ENCODE results near the gene BLNK. TPM values are rescaled to one million over a fixed set of nuclear protein-coding genes. Genes with fewer than 3 reads are reported as not detected.

BLNK gene
- total RNA-seq, 1 donor: not detected

DNA sequence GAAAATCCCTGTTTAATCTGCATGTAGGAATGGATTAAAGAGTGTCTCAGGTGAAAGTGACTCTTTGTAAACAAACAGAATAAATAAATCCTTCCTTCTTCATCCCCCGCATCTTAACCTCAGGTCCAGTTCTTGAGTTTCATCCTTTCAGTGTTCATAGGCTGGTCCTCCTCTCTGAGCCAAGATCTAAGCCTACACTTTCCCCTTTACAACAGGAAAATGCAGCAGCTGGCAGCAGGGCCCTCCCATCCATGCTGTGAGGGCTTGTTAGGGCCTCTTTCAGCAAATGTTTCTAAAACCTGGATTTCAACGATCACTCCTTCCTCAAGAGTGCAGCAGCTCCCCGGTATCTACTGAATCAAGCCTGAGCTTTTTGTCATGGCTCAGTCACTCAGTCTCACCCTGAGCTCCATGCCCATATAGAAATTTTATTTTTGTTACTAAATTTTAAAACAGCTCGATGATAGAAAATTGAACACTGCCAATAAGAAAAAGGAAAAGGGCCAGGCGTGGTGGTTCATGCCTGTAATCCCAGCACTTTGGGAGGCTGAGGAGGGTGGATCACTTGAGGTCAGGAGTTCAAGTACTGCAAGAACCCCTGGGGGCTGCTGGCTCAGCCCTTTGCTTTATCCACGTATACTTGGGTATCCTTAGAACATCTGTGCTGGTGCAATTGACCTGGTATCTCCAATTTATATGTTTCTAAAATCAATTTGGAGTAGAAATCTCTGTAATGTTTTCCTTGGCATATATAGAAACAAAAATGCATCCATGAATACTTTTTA, 15.6 kb downstream of the BLNK start:
- TF ChIP-seq, protein P1, sequence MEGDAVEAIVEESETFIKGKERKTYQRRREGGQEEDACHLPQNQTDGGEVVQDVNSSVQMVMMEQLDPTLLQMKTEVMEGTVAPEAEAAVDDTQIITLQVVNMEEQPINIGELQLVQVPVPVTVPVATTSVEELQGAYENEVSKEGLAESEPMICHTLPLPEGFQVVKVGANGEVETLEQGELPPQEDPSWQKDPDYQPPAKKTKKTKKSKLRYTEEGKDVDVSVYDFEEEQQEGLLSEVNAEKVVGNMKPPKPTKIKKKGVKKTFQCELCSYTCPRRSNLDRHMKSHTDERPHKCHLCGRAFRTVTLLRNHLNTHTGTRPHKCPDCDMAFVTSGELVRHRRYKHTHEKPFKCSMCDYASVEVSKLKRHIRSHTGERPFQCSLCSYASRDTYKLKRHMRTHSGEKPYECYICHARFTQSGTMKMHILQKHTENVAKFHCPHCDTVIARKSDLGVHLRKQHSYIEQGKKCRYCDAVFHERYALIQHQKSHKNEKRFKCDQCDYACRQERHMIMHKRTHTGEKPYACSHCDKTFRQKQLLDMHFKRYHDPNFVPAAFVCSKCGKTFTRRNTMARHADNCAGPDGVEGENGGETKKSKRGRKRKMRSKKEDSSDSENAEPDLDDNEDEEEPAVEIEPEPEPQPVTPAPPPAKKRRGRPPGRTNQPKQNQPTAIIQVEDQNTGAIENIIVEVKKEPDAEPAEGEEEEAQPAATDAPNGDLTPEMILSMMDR (IDR thresholded peaks at IDR 0.05; ENCODE audit: insufficient read depth, low read length): no peak
- DNase-seq (ENCODE audit: low read depth): no peak
- H3K4me3 ChIP-seq (ENCODE audit: low read depth, low read length): no peak overlapping the region

DNA sequence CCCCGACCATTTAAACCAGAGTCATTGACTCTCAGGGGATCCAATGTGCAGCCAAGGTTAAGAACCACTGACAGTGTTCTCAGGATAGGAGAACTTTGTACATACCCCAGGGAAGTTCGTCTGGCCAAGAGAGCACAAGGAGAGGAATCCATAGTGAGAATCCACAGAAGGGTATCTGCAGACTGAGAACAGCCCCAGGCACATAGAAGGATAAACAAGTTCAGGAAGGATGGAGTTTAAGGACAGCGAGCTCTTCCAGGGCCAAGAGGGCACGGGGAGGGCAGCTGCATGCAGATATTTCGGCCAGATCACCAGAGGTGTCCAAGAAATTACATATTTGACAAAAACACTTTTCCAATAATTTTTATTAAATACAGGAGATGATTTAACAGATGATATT, 16.4 kb downstream of the BLNK start:
- DNase-seq (ENCODE audit: low read depth): no peak
- H3K4me3 ChIP-seq (ENCODE audit: low read depth, low read length): no peak overlapping the region
- TF ChIP-seq, protein P1 (IDR thresholded peaks at IDR 0.05; ENCODE audit: insufficient read depth, low read length): no peak

DNA sequence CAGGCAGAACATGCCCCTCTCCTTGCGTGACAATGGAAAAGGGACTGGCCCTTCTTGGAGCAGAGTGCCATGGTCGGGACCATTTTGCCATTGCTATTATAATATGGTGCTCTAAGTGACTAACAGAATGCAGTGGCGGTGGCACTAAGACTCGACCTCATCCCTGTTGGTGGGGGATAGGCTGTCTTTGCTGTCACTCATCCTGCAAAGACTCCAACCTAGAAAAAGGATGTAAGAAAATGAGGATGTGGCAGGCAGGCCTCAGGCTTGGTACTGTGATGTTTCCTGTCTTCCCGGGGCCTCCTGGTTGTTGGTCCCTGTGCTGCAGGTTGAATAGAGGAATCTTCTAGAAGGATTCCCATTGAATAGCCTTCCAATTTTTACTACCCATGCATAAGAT, 18.6 kb downstream of the BLNK start:
- no peak overlapping the region for H3K4me3 ChIP-seq (ENCODE audit: low read depth, low read length)
- no peak for DNase-seq (ENCODE audit: low read depth)
- TF ChIP-seq, protein P1 (IDR thresholded peaks at IDR 0.05; ENCODE audit: insufficient read depth, low read length): no peak

DNA sequence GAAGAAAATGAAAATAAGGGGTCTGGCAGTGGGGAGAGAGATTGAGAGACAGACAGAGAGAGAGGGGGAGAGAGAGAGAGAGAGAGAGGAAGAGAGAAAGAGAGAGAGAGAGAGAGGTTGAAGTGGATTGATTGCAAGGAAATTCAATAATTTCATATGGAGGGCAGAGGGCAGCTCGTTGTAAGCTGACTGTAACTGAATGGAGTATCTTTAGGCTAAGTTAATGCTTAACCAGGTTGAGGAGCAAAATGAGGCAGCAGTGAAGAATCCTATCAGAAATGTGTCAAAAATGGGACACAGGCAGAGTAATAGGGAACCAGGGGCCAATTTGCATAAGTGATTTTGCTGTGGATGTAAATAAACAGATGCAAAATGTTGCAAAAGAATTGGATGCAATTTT, 21.0 kb downstream of the BLNK start:
- TF ChIP-seq, protein P1 (IDR thresholded peaks at IDR 0.05; ENCODE audit: insufficient read depth, low read length): no peak
- DNase-seq (ENCODE audit: low read depth): no peak
- no peak overlapping the region for H3K4me3 ChIP-seq (ENCODE audit: low read depth, low read length)

DNA sequence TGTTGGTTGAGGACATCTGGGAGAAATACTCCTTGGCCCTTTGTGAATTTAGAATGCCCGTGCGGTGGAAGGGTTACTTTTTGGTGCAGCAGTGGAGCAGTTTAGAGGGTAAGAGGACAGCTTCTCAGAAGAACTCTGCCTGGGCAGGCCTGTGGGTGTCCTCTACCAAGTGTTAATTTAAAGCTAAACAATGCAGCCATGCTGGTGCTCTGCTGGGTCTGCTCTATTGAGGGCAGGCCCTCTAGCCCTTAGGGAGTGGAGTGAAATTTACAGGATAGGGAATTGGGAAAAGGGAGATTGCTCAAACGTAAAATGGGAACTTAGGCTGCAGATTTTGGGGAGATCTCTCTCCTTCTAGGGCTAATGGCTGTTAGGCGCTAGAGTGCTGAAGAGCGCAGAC, 22.1 kb downstream of the BLNK start:
- TF ChIP-seq, protein P1 (IDR thresholded peaks at IDR 0.05; ENCODE audit: insufficient read depth, low read length): no peak
- DNase-seq (ENCODE audit: low read depth): no peak
- H3K4me3 ChIP-seq (ENCODE audit: low read depth, low read length): no peak overlapping the region

DNA sequence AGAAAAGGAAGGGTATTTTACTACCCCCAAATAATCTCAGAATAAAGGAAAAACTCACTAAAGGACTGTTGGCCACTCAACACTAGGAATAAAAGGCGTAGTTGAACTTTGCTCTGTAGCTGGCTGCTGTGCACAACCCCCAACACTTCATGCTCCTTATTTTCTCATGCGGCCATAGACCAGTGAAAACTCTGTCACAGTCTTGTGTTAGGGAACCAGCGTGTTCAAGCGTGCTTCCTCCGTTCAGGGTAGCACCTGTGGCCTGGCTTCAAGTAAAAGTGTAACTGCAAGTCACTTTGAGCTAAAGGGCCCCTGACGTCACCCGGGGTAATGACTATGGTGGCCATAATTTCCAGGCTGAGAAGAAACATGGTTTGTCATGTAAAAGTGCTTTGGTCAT, 27.0 kb downstream of the BLNK start:
- no peak for DNase-seq (ENCODE audit: low read depth)
- TF ChIP-seq, protein P1 (IDR thresholded peaks at IDR 0.05; ENCODE audit: insufficient read depth, low read length): no peak
- no peak overlapping the region for H3K4me3 ChIP-seq (ENCODE audit: low read depth, low read length)

DNA sequence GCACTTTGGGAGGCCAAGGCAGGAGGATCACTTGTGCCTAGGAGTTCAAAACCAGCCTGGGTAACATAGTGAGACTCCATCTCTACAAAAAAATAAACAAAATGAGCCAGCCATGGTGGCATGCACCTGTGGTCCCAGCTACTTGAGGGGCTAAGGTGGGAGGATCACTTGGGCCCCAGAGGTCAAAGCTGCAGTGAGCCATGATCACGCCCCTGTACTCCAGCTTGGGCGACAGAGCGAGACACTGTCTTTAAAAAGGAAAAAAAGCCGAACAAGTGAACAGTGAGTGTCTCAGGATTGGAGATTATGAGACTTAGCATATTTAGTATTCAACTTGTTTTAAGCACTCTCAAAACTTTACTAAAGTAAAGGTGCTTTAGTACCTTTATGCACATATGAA, 28.1 kb downstream of the BLNK start:
- DNase-seq (ENCODE audit: low read depth): no peak
- TF ChIP-seq, protein P1 (IDR thresholded peaks at IDR 0.05; ENCODE audit: insufficient read depth, low read length): no peak
- H3K4me3 ChIP-seq (ENCODE audit: low read depth, low read length): no peak overlapping the region

Measured in fibroblast of the aortic adventitia (primary cell).